ENCODE data around the gene TRIM52.
A peak's percentile ranks its signal among the peaks of the same experiment; 100 is the strongest.

Gene TRIM52

GRCh38 chr5:181255836-181256578 lies 4.9 kb downstream of the TRIM52 start:
- DNase-seq, result no peak

- no peak for DNase-seq
Observed at GRCh38 chr5:181255276-181255675, 5.7 kb downstream of the TRIM52 start.

- DNase-seq, result no peak
Observed at GRCh38 chr5:181248277-181248676, 12.7 kb downstream of the TRIM52 start.

GRCh38 chr5:181246276-181247049 lies 14.5 kb downstream of the TRIM52 start:
- DNase-seq, result peak; percentile 85

- no peak for DNase-seq
Observed at GRCh38 chr5:181245427-181246275, 15.3 kb downstream of the TRIM52 start.

GRCh38 chr5:181243564-181244343 lies 17.2 kb downstream of the TRIM52 start, which contains the start of gene RACK1:
Gene RACK1, minus strand, starts transcription at chr5:181243906. Its CDS starts 106 bp downstream, at chr5:181243800.
- DNase-seq, result peak; percentile 90

GRCh38 chr5:181243018-181243563 lies 17.9 kb downstream of the TRIM52 start:
- no peak for DNase-seq

- no peak for DNase-seq
Observed at GRCh38 chr5:181242031-181242451, 18.9 kb downstream of the TRIM52 start.

- peak; percentile 71 for DNase-seq
Observed at GRCh38 chr5:181241393-181241975, 19.5 kb downstream of the TRIM52 start.

GRCh38 chr5:181239062-181239663 lies 21.8 kb downstream of the TRIM52 start:
- DNase-seq, result no peak

GRCh38 chr5:181237729-181238385 lies 23.1 kb downstream of the TRIM52 start:
- no peak for DNase-seq

- DNase-seq, result no peak
Observed at GRCh38 chr5:181236954-181237641, 23.8 kb downstream of the TRIM52 start.

- DNase-seq, result no peak
Observed at GRCh38 chr5:181236471-181236870, 24.5 kb downstream of the TRIM52 start.

GRCh38 chr5:181235689-181236366 lies 25.1 kb downstream of the TRIM52 start:
- DNase-seq, result no peak

GRCh38 chr5:181235323-181235688 lies 25.6 kb downstream of the TRIM52 start:
- no peak for DNase-seq

- DNase-seq, result no peak
Observed at GRCh38 chr5:181234455-181235306, 26.3 kb downstream of the TRIM52 start.

GRCh38 chr5:181233801-181234454 lies 27.0 kb downstream of the TRIM52 start:
- no peak for DNase-seq

Measured in fibroblast of upper back skin (primary cell).